Measurements from ENCODE around the gene ZBTB17. TPM values are rescaled to one million over a fixed set of nuclear protein-coding genes. Genes with fewer than 3 reads are reported as not detected.

ZBTB17 gene
- total RNA-seq, 1 donor from 2014 or later: 37.7 TPM

GRCh38 chr1:16013220-16013907 is 37.5 kb upstream of the ZBTB17 start:
- intact Hi-C loops (cut with DNase I): no loop called here
- H3K4me3 ChIP-seq: peak overlapping the region; percentile 51
- H3K27ac ChIP-seq: peak overlapping the region; percentile 64
- peaks cover 36% of the 10 kb centered on the region for H3K4me1 ChIP-seq
- no peaks in the 10 kb centered on the region for H3K9me3 ChIP-seq
- ATAC-seq: peak; percentile 47 to 64
- H3K36me3 ChIP-seq: no peaks in the 10 kb centered on the region
- H3K27me3 ChIP-seq (ENCODE audit: low read depth): no peaks in the 10 kb centered on the region
- DNase-seq: peak; percentile 42
- no peak for TF ChIP-seq CTCF (IDR thresholded peaks at IDR 0.05)

- H3K4me1 ChIP-seq: peaks cover 29% of the 10 kb centered on the region
- H3K36me3 ChIP-seq: no peaks in the 10 kb centered on the region
- DNase-seq (peak; percentile 81), ATAC-seq (peak; percentile 63 to 72)
- H3K27me3 ChIP-seq (ENCODE audit: low read depth): no peaks in the 10 kb centered on the region
- intact Hi-C loops (cut with DNase I): no loop called here
- H3K9me3 ChIP-seq: no peaks in the 10 kb centered on the region
- peak overlapping the region; percentile 64 for H3K27ac ChIP-seq
- H3K4me3 ChIP-seq: peak overlapping the region; percentile 51
- no peak for TF ChIP-seq CTCF (IDR thresholded peaks at IDR 0.05)
Observed at GRCh38 chr1:16012590-16013219, 36.8 kb upstream of the ZBTB17 start.

GRCh38 chr1:16011936-16012589 is 36.2 kb upstream of the ZBTB17 start:
- no peak for DNase-seq
- Histone ChIP-seq H3K4me3 (peak overlapping the region; percentile 51), H3K4me1 (peaks cover 25% of the 10 kb centered on the region)

GRCh38 chr1:16010837-16011236 is 34.9 kb upstream of the ZBTB17 start:
- no peaks in the 10 kb centered on the region for H3K27me3 ChIP-seq (ENCODE audit: low read depth)
- intact Hi-C loops (cut with DNase I): no loop called here

More at GRCh38 chr1:16011936-16012589, 36.2 kb upstream of the ZBTB17 start:
- TF ChIP-seq CTCF (IDR thresholded peaks at IDR 0.05): no peak
- no peak for ATAC-seq
- no peaks in the 10 kb centered on the region for H3K27me3 ChIP-seq (ENCODE audit: low read depth)
- intact Hi-C loops (cut with DNase I): no loop called here
- no peaks in the 10 kb centered on the region for H3K9me3 ChIP-seq
- no peak overlapping the region for H3K27ac ChIP-seq
- no peaks in the 10 kb centered on the region for H3K36me3 ChIP-seq

GRCh38 chr1:16009678-16010077 is 33.8 kb upstream of the ZBTB17 start:
- intact Hi-C loops (cut with DNase I): no loop called here
- Histone ChIP-seq H3K9me3 (no peaks in the 10 kb centered on the region), H3K4me1 (peaks cover 20% of the 10 kb centered on the region), H3K27ac (no peak overlapping the region), H3K27me3 (ENCODE audit: low read depth) (no peaks in the 10 kb centered on the region), H3K36me3 (no peaks in the 10 kb centered on the region), H3K4me3 (no peak overlapping the region)
- no peak for ATAC-seq
- DNase-seq: no peak
- no peak for TF ChIP-seq CTCF (IDR thresholded peaks at IDR 0.05)

More at GRCh38 chr1:16010837-16011236, 34.9 kb upstream of the ZBTB17 start:
- H3K4me3 ChIP-seq: no peak overlapping the region
- no peak for TF ChIP-seq CTCF (IDR thresholded peaks at IDR 0.05)
- no peak for ATAC-seq
- DNase-seq: no peak
- H3K27ac ChIP-seq: no peak overlapping the region
- H3K9me3 ChIP-seq: no peaks in the 10 kb centered on the region
- peaks cover 25% of the 10 kb centered on the region for H3K4me1 ChIP-seq
- no peaks in the 10 kb centered on the region for H3K36me3 ChIP-seq
